Measurements from ENCODE around the gene MALT1. TPM values are rescaled to one million over a fixed set of nuclear protein-coding genes. Genes with fewer than 3 reads are reported as not detected.

The MALT1 gene
- total RNA-seq, 2 experiments from 2014 or later: 14.4 to 18.5 TPM

- ChIA-PET POLR2A (no interaction called here), CTCF (ENCODE audit: unreplicated experiment) (no interaction called here)
- Histone ChIP-seq H3K4me1 (ENCODE audit: insufficient read depth, low read length, poor library complexity, severe bottlenecking) (peaks cover 9% of the 10 kb centered on the region), H3K27ac (ENCODE audit: low read depth, low read length, poor library complexity, severe bottlenecking) (no peak overlapping the region), H3K79me2 (ENCODE audit: insufficient read depth, low read depth, low read length) (no peaks in the 10 kb centered on the region), H3K4me2 (ENCODE audit: low read length) (no peak overlapping the region), H2AFZ (ENCODE audit: low read length) (no peak overlapping the region), H3K9me3 (ENCODE audit: low read length) (no peaks in the 10 kb centered on the region), H4K20me1 (ENCODE audit: insufficient read depth, low read length) (no peaks in the 10 kb centered on the region), H3K36me3 (ENCODE audit: insufficient read depth, low read length) (no peaks in the 10 kb centered on the region), H3K4me3 (ENCODE audit: low read depth, low read length, poor library complexity, severe bottlenecking) (no peak overlapping the region), H3K9me2 (ENCODE audit: insufficient read depth, low read length) (no peaks in the 10 kb centered on the region)
- BruUV-seq (replicated peaks): no TSS peak
- intact Hi-C loops (cut with micrococcal nuclease; ENCODE audit: unreplicated experiment): no loop called here
- DNase-seq (ENCODE audit: low spot score): no peak
- TF ChIP-seq, protein P1, sequence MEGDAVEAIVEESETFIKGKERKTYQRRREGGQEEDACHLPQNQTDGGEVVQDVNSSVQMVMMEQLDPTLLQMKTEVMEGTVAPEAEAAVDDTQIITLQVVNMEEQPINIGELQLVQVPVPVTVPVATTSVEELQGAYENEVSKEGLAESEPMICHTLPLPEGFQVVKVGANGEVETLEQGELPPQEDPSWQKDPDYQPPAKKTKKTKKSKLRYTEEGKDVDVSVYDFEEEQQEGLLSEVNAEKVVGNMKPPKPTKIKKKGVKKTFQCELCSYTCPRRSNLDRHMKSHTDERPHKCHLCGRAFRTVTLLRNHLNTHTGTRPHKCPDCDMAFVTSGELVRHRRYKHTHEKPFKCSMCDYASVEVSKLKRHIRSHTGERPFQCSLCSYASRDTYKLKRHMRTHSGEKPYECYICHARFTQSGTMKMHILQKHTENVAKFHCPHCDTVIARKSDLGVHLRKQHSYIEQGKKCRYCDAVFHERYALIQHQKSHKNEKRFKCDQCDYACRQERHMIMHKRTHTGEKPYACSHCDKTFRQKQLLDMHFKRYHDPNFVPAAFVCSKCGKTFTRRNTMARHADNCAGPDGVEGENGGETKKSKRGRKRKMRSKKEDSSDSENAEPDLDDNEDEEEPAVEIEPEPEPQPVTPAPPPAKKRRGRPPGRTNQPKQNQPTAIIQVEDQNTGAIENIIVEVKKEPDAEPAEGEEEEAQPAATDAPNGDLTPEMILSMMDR (conservative IDR thresholded peaks at IDR 0.05; ENCODE audit: low read length): no peak
- no peak for TF ChIP-seq EZH2phosphoT487 (IDR thresholded peaks at IDR 0.05; ENCODE audit: borderline replicate concordance, low read depth, low read length)
Measured at GRCh38 chr18:58633874-58634273, 37.4 kb upstream of the MALT1 start.

DNA sequence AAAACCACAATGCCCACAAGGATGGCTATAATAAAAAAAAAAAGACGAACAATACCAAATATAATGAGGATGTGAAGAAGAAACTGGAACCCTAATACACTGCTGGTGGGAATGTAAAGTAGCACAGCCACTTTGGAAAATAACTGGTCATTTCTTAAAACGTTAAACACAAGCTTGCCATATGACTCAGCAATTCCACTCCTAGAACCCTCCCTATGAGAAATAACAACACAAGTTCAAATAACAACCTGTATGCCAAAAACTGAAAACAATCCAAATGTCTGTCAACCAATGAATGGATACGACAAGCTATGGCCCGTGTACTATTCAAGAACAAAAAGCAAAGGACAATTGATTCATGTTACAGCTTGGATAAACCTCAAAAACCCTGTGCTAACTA lies 35.4 kb upstream of the MALT1 start:
- Histone ChIP-seq H3K4me1 (ENCODE audit: insufficient read depth, low read length, poor library complexity, severe bottlenecking) (peaks cover 9% of the 10 kb centered on the region), H3K4me2 (ENCODE audit: low read length) (no peak overlapping the region), H3K36me3 (ENCODE audit: insufficient read depth, low read length) (no peaks in the 10 kb centered on the region), H3K9me2 (ENCODE audit: insufficient read depth, low read length) (no peaks in the 10 kb centered on the region), H4K20me1 (ENCODE audit: insufficient read depth, low read length) (no peaks in the 10 kb centered on the region), H3K9me3 (ENCODE audit: low read length) (no peaks in the 10 kb centered on the region), H3K27ac (ENCODE audit: low read depth, low read length, poor library complexity, severe bottlenecking) (no peak overlapping the region), H2AFZ (ENCODE audit: low read length) (no peak overlapping the region), H3K4me3 (ENCODE audit: low read depth, low read length, poor library complexity, severe bottlenecking) (no peak overlapping the region), H3K79me2 (ENCODE audit: insufficient read depth, low read depth, low read length) (no peaks in the 10 kb centered on the region)
- DNase-seq (ENCODE audit: low spot score): no peak
- intact Hi-C loops (cut with micrococcal nuclease; ENCODE audit: unreplicated experiment): no loop called here
- ChIA-PET CTCF (ENCODE audit: unreplicated experiment) (no interaction called here), POLR2A (no interaction called here)
- TF ChIP-seq, protein P1 (conservative IDR thresholded peaks at IDR 0.05; ENCODE audit: low read length): no peak
- no peak for TF ChIP-seq EZH2phosphoT487 (IDR thresholded peaks at IDR 0.05; ENCODE audit: borderline replicate concordance, low read depth, low read length)
- BruUV-seq (replicated peaks): no TSS peak

DNA sequence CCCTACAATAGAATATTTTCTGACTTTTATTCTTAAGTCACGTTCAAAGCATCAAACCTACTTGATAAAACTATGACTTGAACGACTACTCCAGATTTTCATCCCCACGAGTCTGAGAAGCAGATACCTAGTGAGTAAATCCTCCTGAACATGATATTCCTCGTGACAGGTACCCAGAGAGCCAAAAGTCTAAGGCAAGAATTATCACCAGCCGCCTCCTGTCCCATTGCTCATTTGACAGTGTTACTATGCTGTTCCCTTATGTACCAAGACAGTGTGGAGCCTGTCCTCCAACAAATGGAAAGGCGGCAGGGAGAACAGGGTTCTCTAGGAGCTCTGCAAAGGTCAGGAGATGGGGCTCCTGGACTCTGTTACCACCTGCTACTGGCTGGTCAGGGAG lies 34.1 kb upstream of the MALT1 start:
- DNase-seq (ENCODE audit: low spot score): no peak
- intact Hi-C loops (cut with micrococcal nuclease; ENCODE audit: unreplicated experiment): no loop called here
- BruUV-seq (replicated peaks): no TSS peak
- no peak overlapping the region for H2AFZ ChIP-seq (ENCODE audit: low read length)
- H3K4me3 ChIP-seq (ENCODE audit: low read depth, low read length, poor library complexity, severe bottlenecking): no peak overlapping the region
- no peaks in the 10 kb centered on the region for H3K79me2 ChIP-seq (ENCODE audit: insufficient read depth, low read depth, low read length)
- no peaks in the 10 kb centered on the region for H4K20me1 ChIP-seq (ENCODE audit: insufficient read depth, low read length)
- H3K4me2 ChIP-seq (ENCODE audit: low read length): no peak overlapping the region
- peaks cover 9% of the 10 kb centered on the region for H3K4me1 ChIP-seq (ENCODE audit: insufficient read depth, low read length, poor library complexity, severe bottlenecking)
- CTCF ChIA-PET (ENCODE audit: unreplicated experiment): interaction anchor here (0.5 kb wide), 1 partner anchor 904 kb away, joined by 3 read pairs; no protein-coding TSS in a partner anchor
- POLR2A ChIA-PET: no interaction called here
- H3K27ac ChIP-seq (ENCODE audit: low read depth, low read length, poor library complexity, severe bottlenecking): no peak overlapping the region
- H3K9me2 ChIP-seq (ENCODE audit: insufficient read depth, low read length): no peaks in the 10 kb centered on the region
- no peaks in the 10 kb centered on the region for H3K36me3 ChIP-seq (ENCODE audit: insufficient read depth, low read length)
- no peaks in the 10 kb centered on the region for H3K9me3 ChIP-seq (ENCODE audit: low read length)
- TF ChIP-seq, protein P1 (conservative IDR thresholded peaks at IDR 0.05; ENCODE audit: low read length): no peak
- TF ChIP-seq EZH2phosphoT487 (IDR thresholded peaks at IDR 0.05; ENCODE audit: borderline replicate concordance, low read depth, low read length): no peak

Data from OCI-LY7 (cell line).